CD4-positive, alpha-beta T cell treated with Interleukin-17A for 1 hour (primary cell): ENCODE results near the gene MAP2K3.

ENCODE experiments used
- DNase-seq: peaks from one replicate; pipeline ENCODE4 v3.0.0-alpha.2; 2020

Gene MAP2K3

GRCh38 chr17:21283482-21284318, 811 bp upstream of the MAP2K3 start:
- no peak for DNase-seq

DNA sequence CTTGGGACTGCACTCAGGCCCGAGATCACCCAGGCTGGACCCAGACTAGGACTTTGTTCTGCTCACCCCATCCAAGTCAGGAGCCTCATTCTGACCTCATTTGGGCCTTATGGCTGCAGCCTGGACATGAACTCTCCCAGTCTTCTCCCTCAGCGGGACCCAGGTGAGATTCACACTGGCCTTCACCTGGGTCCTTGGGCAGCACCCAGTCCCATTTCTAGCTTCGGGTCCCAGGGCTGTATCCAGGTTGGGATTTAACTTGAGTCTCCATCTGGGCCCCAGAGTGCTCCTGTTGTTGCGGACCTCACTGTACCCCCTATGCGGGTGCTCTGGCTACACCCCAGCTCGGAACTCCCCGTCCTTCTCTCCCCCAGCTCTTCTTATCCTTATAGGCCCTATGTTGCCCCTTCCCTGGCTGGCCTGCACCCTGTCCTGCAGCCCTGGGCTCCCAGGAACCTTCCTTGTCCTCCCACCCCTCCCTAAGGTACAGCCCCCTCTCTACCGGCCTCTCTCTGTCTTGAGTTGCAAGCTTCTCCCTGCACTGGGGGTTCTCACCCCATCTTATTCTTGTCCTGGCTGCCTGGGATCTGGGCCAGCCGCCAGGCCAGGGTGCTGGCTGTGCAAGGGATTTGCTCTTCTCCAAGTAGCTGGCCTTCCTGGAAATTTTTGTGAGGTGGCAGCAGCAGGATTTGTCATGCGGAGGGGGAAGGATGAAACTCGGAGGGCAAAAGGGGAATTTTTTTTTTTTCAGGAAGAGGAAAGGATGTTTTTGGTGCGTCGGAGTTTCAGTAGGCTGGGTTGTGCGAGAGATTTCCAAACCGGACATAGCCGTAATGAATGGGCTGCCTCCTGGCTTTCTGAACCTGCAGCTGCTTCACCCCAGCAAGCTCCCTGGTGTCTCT, 904 bp downstream of the MAP2K3 start:
- DNase-seq: no peak

DNA sequence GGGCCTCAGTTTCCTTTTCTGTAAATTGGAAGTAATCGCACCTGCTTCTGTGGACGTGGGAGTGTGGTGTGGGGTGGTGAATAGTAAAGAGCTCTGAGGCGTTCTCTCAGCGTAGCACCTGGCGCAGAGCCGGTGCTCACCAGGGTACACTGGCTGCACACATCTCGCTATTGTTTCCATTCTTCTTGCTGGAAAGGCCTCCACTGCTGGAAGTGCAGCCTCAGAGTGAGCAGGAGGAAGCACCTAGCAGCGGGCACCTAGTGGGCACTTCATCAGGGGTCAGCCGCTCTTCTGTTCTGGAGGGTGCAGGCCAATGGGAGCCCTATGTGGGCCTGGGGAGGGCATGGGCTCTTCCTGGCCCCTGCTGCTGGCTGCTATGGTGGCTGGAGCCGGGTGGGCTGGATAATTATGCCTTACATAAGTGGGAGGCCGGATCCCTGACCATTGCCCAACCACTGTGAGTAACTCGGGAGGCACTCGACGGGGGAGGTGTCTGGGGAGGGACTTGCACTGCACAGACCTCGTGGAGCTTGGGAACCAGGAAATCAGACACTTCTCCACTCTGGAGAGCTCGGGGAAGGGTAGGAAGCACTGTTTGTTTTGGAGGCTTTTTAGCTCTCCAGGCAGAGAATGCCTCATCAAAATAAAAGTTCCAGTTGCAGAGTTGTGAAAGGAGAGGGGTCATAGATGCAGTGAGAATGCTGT, 1.7 kb downstream of the MAP2K3 start:
- no peak for DNase-seq

- DNase-seq: no peak
Observed at GRCh38 chr17:21286909-21287702, 2.6 kb downstream of the MAP2K3 start.

- peak; percentile 96 for DNase-seq
Observed at GRCh38 chr17:21287703-21288449, 3.4 kb downstream of the MAP2K3 start.

DNA sequence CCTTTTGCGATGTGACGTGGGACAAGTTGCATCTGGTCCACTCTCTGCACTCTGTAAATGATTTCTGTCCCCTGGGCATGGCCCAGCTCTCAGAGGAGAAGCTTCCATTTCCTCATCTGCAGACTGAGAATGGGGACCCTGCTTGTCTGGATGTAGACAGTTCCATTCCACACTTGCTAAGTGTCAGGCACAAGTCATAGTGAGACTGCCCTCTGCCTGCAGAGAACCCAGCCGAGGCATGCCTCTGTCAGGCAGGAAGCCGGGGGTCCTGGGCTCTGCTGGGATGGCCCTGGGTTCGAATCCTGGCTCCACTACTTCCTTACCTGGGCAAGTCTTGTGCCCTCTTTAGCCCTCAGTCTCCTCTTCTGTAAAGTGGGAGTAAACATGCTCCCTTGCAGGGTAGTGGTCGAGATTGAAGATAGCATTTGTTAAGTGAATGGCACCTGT, 4.1 kb downstream of the MAP2K3 start:
- DNase-seq: peak; percentile 42

DNA sequence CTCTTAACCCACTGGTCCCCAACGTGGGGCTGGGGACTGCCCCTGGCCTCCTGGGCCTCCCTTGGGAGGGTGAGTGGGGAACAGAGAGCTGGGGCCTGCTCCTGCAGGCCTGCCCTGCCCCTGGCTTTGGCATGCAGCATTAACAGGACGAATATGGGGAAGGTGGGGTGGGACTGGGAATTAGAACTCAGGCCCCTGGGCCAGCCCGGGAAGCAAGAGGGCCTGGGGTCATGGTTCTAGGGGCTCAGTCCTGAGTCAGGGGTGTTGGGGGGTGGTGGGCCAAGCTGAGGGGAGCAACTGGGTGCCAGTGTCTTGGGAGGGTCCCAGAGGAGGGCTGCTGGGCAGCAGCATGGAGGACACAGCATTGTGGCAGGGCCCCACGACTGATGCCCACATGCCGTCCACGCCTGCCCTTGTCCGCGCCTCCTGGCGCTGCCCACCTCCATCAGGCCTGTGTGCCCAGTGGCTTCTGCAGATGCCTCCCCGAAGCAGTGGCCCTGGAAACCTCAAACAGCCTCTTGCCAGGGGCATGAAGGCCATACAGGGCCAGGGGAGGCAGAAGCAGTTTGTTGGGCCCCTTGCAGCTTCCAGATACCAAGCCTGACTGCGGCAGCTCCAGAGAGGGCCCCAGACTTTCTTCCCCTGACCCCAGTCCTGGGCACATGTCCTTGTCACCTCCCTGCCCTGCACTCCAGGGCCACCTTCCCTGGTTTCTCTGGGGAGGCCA, 4.8 kb downstream of the MAP2K3 start:
- DNase-seq: no peak

DNA sequence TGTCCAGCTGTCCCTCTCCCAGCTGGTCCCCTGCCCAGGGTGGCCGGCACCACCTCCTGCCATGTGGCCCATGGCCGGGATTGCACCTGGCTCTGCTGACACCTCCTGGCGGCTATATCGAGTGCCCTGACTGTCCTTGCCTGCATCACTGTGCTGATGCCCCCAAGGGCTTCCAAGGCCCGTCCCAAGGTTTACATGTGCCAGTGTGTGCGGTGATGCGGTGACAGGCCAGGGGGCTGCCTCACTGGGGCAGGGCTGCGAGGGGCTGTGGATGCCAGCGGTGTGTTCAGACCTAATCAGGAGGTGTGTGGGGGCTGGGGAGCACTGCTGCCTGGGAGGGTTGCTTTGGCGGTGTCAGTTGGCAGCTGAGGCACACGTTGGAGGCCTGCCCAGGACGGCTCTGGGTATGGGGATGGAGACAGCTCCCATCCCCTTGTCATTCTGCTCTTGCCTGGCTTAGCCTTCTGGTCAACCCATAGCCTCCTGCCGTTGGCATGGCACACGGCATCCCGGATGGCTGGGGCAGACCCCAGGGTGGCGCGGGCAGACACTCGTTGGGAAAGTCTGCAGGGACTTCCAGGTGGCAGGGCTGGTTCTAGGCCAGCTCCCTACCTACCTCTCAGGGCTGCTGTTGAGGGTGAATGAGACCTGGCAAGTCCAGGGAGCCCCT, 5.5 kb downstream of the MAP2K3 start:
- no peak for DNase-seq

DNA sequence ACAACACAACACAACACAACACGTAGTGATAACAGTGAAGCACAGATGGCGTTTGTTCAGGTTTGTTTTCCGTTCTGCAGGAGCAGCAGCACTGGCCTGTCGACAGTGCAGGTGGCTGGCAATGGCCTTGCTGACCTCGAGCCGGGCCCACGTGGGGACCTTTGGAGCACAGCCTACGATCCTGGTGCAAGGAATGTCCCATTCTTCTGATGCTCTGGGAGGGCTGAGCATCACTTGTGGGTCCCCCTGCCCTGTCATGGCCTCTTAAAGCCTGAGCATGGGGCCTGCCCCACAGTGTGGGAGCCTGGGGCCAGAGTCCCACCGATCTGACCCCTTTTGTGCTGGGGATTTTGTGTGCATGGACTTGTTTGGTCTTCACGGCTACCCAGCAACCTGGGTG, 6.8 kb downstream of the MAP2K3 start:
- no peak for DNase-seq

GRCh38 chr17:21291862-21292261, 7.4 kb downstream of the MAP2K3 start:
- DNase-seq: no peak

GRCh38 chr17:21292867-21293830, 8.6 kb downstream of the MAP2K3 start:
- no peak for DNase-seq

GRCh38 chr17:21293831-21294210, 9.3 kb downstream of the MAP2K3 start:
- no peak for DNase-seq

DNA sequence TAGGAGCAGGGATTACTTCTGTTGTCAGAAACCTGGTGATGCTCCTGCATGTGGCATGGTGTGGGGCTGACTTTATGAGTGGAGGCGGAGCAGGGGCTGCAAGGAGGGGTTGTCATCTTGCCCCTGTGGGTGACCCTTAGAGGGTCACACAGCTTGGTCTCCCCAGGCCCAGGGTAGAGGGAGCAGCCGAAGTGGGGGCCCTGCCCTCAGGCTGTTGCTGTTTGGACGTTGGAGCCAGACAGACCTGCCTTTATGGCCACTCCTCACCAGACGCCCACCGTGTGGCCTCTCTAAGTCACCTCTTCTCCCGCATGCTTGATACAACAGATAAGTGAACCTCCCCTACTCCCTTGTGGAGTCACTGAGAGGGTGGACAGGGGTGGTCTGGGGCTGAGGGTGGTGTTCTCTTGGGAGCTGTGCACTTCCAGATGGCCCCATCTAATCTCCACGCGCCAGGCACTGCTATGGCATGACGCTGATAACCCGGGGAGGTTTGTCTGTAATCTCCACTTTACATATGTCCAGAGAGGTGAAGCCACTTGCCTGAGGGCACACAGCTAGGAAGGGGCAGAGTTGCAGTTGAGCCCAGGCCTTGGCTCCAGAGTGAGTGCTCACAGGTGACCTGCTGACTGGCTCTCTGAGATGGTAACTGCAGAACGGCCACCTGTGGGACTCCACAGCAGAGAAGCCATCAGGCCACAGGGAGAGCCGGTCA, 10.0 kb downstream of the MAP2K3 start:
- DNase-seq: no peak

DNA sequence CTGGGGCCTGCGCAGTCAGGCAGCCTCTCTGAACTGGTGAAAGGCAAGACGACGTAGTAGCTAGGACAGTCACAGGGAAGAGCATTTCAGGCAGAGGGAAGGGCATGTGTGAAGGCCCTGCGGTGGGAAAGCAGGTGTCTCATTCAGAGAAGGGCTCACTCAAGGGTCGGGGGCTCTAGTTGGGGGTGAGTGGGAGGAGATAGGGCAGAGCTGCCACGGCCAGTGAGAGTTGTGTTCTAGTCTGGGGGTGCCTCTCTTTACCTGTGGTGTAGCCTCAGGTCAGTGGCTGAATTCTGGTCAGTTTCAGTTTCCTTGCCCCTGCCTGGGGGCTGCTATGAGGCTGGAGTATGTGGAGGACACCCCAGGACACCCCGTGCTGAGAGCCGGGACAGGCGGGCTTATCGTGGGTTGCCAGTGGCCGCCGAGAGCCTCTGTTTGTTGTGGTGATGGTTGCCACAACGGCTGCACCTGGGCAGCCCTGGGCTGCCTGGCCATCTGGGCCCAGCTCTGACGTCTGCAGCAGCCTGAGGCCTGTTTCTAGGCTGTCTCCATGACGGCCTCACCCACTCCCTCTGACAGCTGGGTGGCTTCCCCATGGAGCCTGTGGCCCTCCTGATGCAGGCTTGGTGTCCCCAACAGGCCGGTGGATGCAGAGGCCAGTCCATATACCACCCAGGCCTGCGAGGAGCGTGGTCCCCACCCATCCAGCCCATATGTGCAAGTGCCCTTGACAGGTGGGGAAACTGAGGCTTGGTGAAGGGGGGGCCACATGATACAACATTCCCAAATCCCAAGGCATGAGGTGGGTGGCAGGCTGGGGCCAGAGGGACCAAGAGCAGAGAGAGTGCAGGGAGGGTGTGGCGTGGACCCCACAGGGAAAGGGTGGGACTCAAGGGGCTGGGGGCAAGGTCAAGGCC, 10.8 kb downstream of the MAP2K3 start:
- no peak for DNase-seq

GRCh38 chr17:21296097-21297025, 11.8 kb downstream of the MAP2K3 start:
- DNase-seq: no peak

DNA sequence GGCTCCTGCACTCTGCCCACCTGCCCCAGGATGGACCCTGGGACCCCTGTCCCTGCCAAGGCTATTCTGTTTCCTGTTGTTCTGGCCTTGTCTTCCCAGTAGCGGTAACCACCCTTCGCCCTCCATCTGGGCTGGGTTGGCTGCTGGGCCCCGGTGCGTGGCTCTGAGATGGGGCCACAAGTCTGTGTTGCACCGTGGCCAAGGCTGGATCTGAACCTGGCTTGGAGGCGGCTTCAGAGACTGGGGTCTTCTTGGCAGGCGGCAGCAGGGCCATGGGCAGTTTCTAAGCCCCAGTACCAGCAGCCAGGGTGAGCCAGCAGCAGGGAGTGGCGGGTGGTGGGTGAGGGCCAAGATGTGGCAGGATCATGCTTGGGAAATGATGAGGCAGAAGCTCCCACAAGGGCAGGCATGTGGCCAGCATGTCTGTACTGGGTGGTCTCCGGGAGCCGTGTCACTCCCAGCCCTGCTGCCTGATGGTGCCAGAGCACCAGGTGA, 12.6 kb downstream of the MAP2K3 start:
- DNase-seq: no peak
